IMR-90 (cell line): Measurements from ENCODE around the gene VTCN1. TPM values are rescaled to one million over a fixed set of nuclear protein-coding genes. Genes with fewer than 3 reads are reported as not detected.

ENCODE experiments used
- ATAC-seq: fragments of 200-7000 bp; cut with Tn5 transposase; 2 replicates; pipeline ENCODE4 v1.9.1; 2020; ENCODE audit warnings: low read depth, mild to moderate bottlenecking, moderate library complexity
- BruUV-seq: library from RNA; stranded (reverse); fragments of 400-500 nt; replicated peaks from 2 replicates; lab custom pipeline; 2021; lab: Mats Ljungman, UMichigan
- CTCF ChIA-PET: fragments of 300-600 bp; formaldehyde crosslinking; extraction: SDS; loops from one replicate; lab custom pipeline; 2021; ENCODE audit warnings: antibody characterized with exemption; lab: Yijun Ruan, JAX
- POLR2A ChIA-PET: fragments of 300-600 bp; sonication (Branson Sonifier 250); formaldehyde crosslinking; loops from one replicate; lab custom pipeline; 2022; ENCODE audit warnings: antibody characterized with exemption; ENCODE audit not compliant: unreplicated experiment; lab: Charles Lee
- DNase-seq: peaks from one replicate; pipeline ENCODE4 v3.0.0; 2013
- H2AFZ ChIP-seq: replicated peaks from 2 replicates; pipeline ENCODE3; 2013; ENCODE audit warnings: low read length, mild to moderate bottlenecking; ENCODE audit not compliant: poor library complexity
- H2AK5ac ChIP-seq: 2 replicates; pipeline ENCODE4 v1.6.1; 2013; ENCODE audit warnings: low read depth, low read length, inconsistent platforms
- H2AK9ac ChIP-seq: replicated peaks from 2 replicates; pipeline ENCODE3; 2013; ENCODE audit warnings: mild to moderate bottlenecking, low read depth, low read length, moderate library complexity; ENCODE audit not compliant: poor library complexity
- H2BK120ac ChIP-seq: 2 replicates; pipeline ENCODE4 v1.6.1; 2013; ENCODE audit warnings: low read depth, low read length, inconsistent platforms
- H2BK15ac ChIP-seq: 3 replicates; pipeline ENCODE4 v1.6.1; 2013; ENCODE audit warnings: low read depth, low read length, inconsistent platforms
- H2BK20ac ChIP-seq: 2 replicates; pipeline ENCODE4 v1.6.1; 2013; ENCODE audit warnings: low read depth, mild to moderate bottlenecking, inconsistent platforms, low read length, moderate library complexity
- H2BK5ac ChIP-seq: 2 replicates; pipeline ENCODE4 v1.6.1; 2013; ENCODE audit warnings: mild to moderate bottlenecking, low read depth, low read length, inconsistent platforms; ENCODE audit not compliant: poor library complexity, severe bottlenecking
- H3K14ac ChIP-seq: replicated peaks from 2 replicates; pipeline ENCODE4 v1.6.1; 2013; ENCODE audit warnings: low read depth, low read length, inconsistent platforms
- H3K18ac ChIP-seq: 2 replicates; pipeline ENCODE4 v1.6.1; 2013; ENCODE audit warnings: low read depth, low read length, control low read depth
- H3K23ac ChIP-seq: 2 replicates; pipeline ENCODE4 v1.6.1; 2013; ENCODE audit warnings: low read depth, low read length, inconsistent platforms
- H3K27ac ChIP-seq: 2 replicates; pipeline ENCODE4 v1.5.1; 2013; ENCODE audit warnings: mild to moderate bottlenecking, control low read depth, low read length; ENCODE audit not compliant: insufficient read depth
- H3K27me3 ChIP-seq: 2 replicates; pipeline ENCODE4 v1.6.1; 2013; ENCODE audit warnings: low read length; ENCODE audit not compliant: control insufficient read depth, insufficient read depth
- H3K36me3 ChIP-seq: 2 replicates; pipeline ENCODE4 v1.6.1; 2013; ENCODE audit warnings: low read length, mixed read lengths; ENCODE audit not compliant: control insufficient read depth, insufficient read depth
- H3K4ac ChIP-seq: 2 replicates; pipeline ENCODE4 v1.6.1; 2013; ENCODE audit warnings: low read depth, low read length, inconsistent platforms
- H3K4me1 ChIP-seq: 2 replicates; pipeline ENCODE4 v1.6.1; 2013; ENCODE audit warnings: low read length, mixed read lengths; ENCODE audit not compliant: control insufficient read depth, insufficient read depth
- H3K4me2 ChIP-seq: 2 replicates; pipeline ENCODE4 v1.6.1; 2013; ENCODE audit warnings: low read depth, mild to moderate bottlenecking, control low read depth, low read length, moderate library complexity
- H3K4me3 ChIP-seq: 2 replicates; pipeline ENCODE4 v1.5.1; 2013; ENCODE audit warnings: low read depth, mild to moderate bottlenecking, control low read depth, low read length, moderate library complexity; ENCODE audit not compliant: insufficient read depth
- H3K56ac ChIP-seq: 2 replicates; pipeline ENCODE4 v1.6.1; 2013; ENCODE audit warnings: low read length, inconsistent platforms; ENCODE audit not compliant: insufficient read depth; ENCODE audit errors: extremely low read depth
- H3K79me1 ChIP-seq, 2 experiments: 2 replicates each; pipeline ENCODE4 v1.6.1; 2013; ENCODE audit warnings: low read length in 2 of 2, inconsistent platforms in 1 of 2, low read depth in 1 of 2
- H3K9ac ChIP-seq: 2 replicates; pipeline ENCODE4 v1.6.1; 2013; ENCODE audit warnings: low read depth, low read length, control low read depth
- H3K9me1 ChIP-seq: 2 replicates; pipeline ENCODE4 v1.6.1; 2013; ENCODE audit warnings: low read length, inconsistent platforms; ENCODE audit not compliant: insufficient read depth
- H3K9me3 ChIP-seq: 2 replicates; pipeline ENCODE4 v1.6.1; 2013; ENCODE audit warnings: low read length; ENCODE audit not compliant: control insufficient read depth, insufficient read depth
- H4K20me1 ChIP-seq: 2 replicates; pipeline ENCODE4 v1.6.1; 2013; ENCODE audit warnings: low read length, inconsistent platforms; ENCODE audit not compliant: insufficient read depth
- H4K5ac ChIP-seq: 2 replicates; pipeline ENCODE4 v1.6.1; 2013; ENCODE audit warnings: mild to moderate bottlenecking, low read depth, low read length, control low read depth
- H4K8ac ChIP-seq, 2 experiments: 2 replicates each; pipeline ENCODE4 v1.6.1; 2013; ENCODE audit warnings: low read depth in 2 of 2, low read length in 2 of 2, control low read depth in 1 of 2, inconsistent platforms in 1 of 2
- H4K91ac ChIP-seq: 2 replicates; pipeline ENCODE4 v1.6.1; 2013; ENCODE audit warnings: low read depth, low read length, inconsistent platforms; ENCODE audit not compliant: insufficient read depth
- BHLHE40 ChIP-seq: fragments of 150-350 bp; IDR thresholded peaks from 2 replicates; pipeline ENCODE4 v1.6.1; 2016; ENCODE audit warnings: mild to moderate bottlenecking, low read depth, low read length
- CHD1 ChIP-seq: IDR thresholded peaks from 2 replicates; pipeline ENCODE4 v1.6.1; 2012; ENCODE audit warnings: low read depth, low read length, improper control_type of control experiment
- CTCF ChIP-seq: conservative IDR thresholded peaks from 2 replicates; pipeline ENCODE4 v1.5.1; 2012; ENCODE audit warnings: mild to moderate bottlenecking, low read depth, low read length, improper control_type of control experiment
- ELK1 ChIP-seq: fragments of 150-350 bp; IDR thresholded peaks from 2 replicates; pipeline ENCODE4 v1.6.1; 2016; ENCODE audit warnings: low read depth, mild to moderate bottlenecking, low read length, moderate library complexity, borderline replicate concordance
- MXI1 ChIP-seq: IDR thresholded peaks from 2 replicates; pipeline ENCODE4 v1.6.1; 2012; ENCODE audit warnings: low read depth, mild to moderate bottlenecking, low read length, moderate library complexity, borderline replicate concordance
- POLR2A ChIP-seq: IDR thresholded peaks from 2 replicates; pipeline ENCODE4 v1.6.1; 2012; ENCODE audit warnings: mild to moderate bottlenecking, low read depth, low read length
- RAD21 ChIP-seq: IDR thresholded peaks from 2 replicates; pipeline ENCODE4 v1.6.1; 2012; ENCODE audit warnings: low read length, improper control_type of control experiment
- WGBS, 2 experiments: methylation state at CpG; one replicate each; pipeline versions ENCODE4 v1.1.5 to v1.1.7; 2013; ENCODE audit warnings: missing lambda C conversion rate in 2 of 2; ENCODE audit not compliant: insufficient read length in 1 of 2; ENCODE audit errors: extremely low coverage in 2 of 2; 5-methylcytosine and 5-hydroxymethylcytosine counted together
- dilution Hi-C: fragments of 300-500 bp; cut with HindIII; formaldehyde crosslinking; loops from one replicate; pipeline ENCODE4 v1.14.3; 2018; ENCODE audit warnings: low sequenced_read_pairs; ENCODE audit not compliant: unreplicated experiment
- in situ Hi-C: fragments of 300-500 bp; cut with MboI; formaldehyde crosslinking; loops from 3 replicates; pipeline ENCODE4 v1.14.3; 2019; ENCODE audit warnings: low sequenced_read_pairs, inconsistent platforms, mixed read lengths
- intact Hi-C: fragments of 100-400 bp; cut with micrococcal nuclease; formaldehyde crosslinking; loops from 2 replicates; pipeline ENCODE4 v1.10.0; 2022
- polyA plus RNA-seq, 3 experiments: library from polyadenylated mRNA; depleted of rRNA; stranded (reverse); fragments of >200 nt; gene quantifications; 2 replicates each; pipeline ENCODE4 v1.2.3, GENCODE V29; 2012; ENCODE audit warnings: low replicate concordance in 1 of 3
- total RNA-seq: library from RNA; depleted of rRNA; stranded (reverse); fragments of >200 nt; gene quantifications from 2 replicates; pipeline ENCODE4 v1.2.3, GENCODE V29; 2012

The VTCN1 gene
- total and polyA plus RNA-seq, 2 of the 4 experiments (the other 2 are of a cell fraction) = not detected

GRCh38 chr1:117179471-117179870, 31.3 kb downstream of the VTCN1 start:
- H2AK9ac ChIP-seq = no peak overlapping the region

More at GRCh38 chr1:117179471-117179870, 31.3 kb downstream of the VTCN1 start:
- ChIA-PET CTCF (no interaction called here), POLR2A (no interaction called here)
- H3K4me2 ChIP-seq = no peak overlapping the region
- H4K91ac ChIP-seq = no peak overlapping the region
- intact Hi-C loops = no loop called here
- no peak overlapping the region for H3K23ac ChIP-seq
- H3K9me3 ChIP-seq = no peaks in the 10 kb centered on the region
- no peak overlapping the region for H3K4me3 ChIP-seq
- no peak overlapping the region for H3K4ac ChIP-seq
- H2AK5ac ChIP-seq = no peak overlapping the region
- ATAC-seq (peak; percentile 19; the same call in 1 of the 2 replicates), DNase-seq (no peak)
- 40% methylated on average over 1 of the region's 5 CpGs; no CpG with 5 or more reads in 1 of the 2 experiments for WGBS, 2 experiments
- H3K9me1 ChIP-seq = no peaks in the 10 kb centered on the region; the same call in 1 of the 2 replicates
- no peaks in the 10 kb centered on the region for H3K36me3 ChIP-seq
- H3K79me1 ChIP-seq = no peaks in the 10 kb centered on the region
- peaks cover 7% of the 10 kb centered on the region for H3K4me1 ChIP-seq
- no peak overlapping the region for H2AFZ ChIP-seq
- peaks cover 2% of the 10 kb centered on the region; the same call in 1 of the 2 replicates for H3K27me3 ChIP-seq
- no peak overlapping the region for H3K14ac ChIP-seq
- TF ChIP-seq BHLHE40 (no peak), POLR2A (no peak), RAD21 (no peak), MXI1 (no peak), CHD1 (no peak), CTCF (no peak), ELK1 (no peak)
- no peak overlapping the region for H2BK20ac ChIP-seq
- no peak overlapping the region for H2BK15ac ChIP-seq
- H3K56ac ChIP-seq = no peak overlapping the region
- no peak overlapping the region for H4K8ac ChIP-seq
- H3K27ac ChIP-seq = no peak overlapping the region
- in situ Hi-C loops = no loop called here
- BruUV-seq = no TSS peak
- no peaks in the 10 kb centered on the region for H4K20me1 ChIP-seq
- H4K5ac ChIP-seq = no peak overlapping the region
- dilution Hi-C loops = no loop called here
- H2BK120ac ChIP-seq = no peak overlapping the region
- no peak overlapping the region for H3K9ac ChIP-seq
- no peak overlapping the region for H3K18ac ChIP-seq
- H2BK5ac ChIP-seq = no peak overlapping the region
